SK-N-SH (cell line): ENCODE results near the gene HRH1.

Experiments used
- CHD2 ChIP-seq: fragments of 150-350 bp; IDR thresholded peaks from 2 replicates; pipeline ENCODE4 v1.6.1; 2018; ENCODE audit warnings: low read length; ENCODE audit not compliant: partially characterized antibody
- ELF1 ChIP-seq: IDR thresholded peaks from 2 replicates; pipeline ENCODE4 v1.4.0; 2012
- EP300 ChIP-seq, 2 experiments: IDR thresholded peaks; 2 replicates each; pipeline versions ENCODE4 v1.4.0 to v1.6.1; 2012; ENCODE audit warnings: borderline replicate concordance in 1 of 2, low read depth in 1 of 2, low read length in 1 of 2
- EZH2phosphoT487 ChIP-seq: fragments of 200-600 bp; sonication (generic); IDR thresholded peaks from 2 replicates; pipeline ENCODE4 v1.6.1; 2017; ENCODE audit warnings: low read depth, mixed run types, mild to moderate bottlenecking, antibody characterized with exemption, moderate library complexity, borderline replicate concordance
- FOXJ3 ChIP-seq: sonication (generic); formaldehyde crosslinking; IDR thresholded peaks from 2 replicates; pipeline ENCODE4 v1.5.1; 2020; ENCODE audit warnings: mild to moderate bottlenecking, missing genetic modification reagents
- POLR2AphosphoS5 ChIP-seq: IDR thresholded peaks from 2 replicates; pipeline ENCODE4 v1.6.1; 2012; ENCODE audit warnings: low read depth, low read length
- TAF1 ChIP-seq: IDR thresholded peaks from 2 replicates; pipeline ENCODE4 v1.6.1; 2012; ENCODE audit warnings: low read depth, mild to moderate bottlenecking, low read length, moderate library complexity, borderline replicate concordance
- TEAD4 ChIP-seq: IDR thresholded peaks from 2 replicates; pipeline ENCODE4 v1.4.0; 2012; ENCODE audit warnings: mild to moderate bottlenecking, borderline replicate concordance; ENCODE audit not compliant: insufficient read depth
- TF ChIP-seq, protein P1 (sequence below): fragments of 200-600 bp; sonication (generic); IDR thresholded peaks from 2 replicates; pipeline ENCODE4 v1.6.1; 2017; ENCODE audit warnings: antibody characterized with exemption, mild to moderate bottlenecking, moderate library complexity
- TF ChIP-seq, protein P2 (sequence below): fragments of 150-350 bp; IDR thresholded peaks from 2 replicates; pipeline ENCODE4 v1.6.1; 2017; ENCODE audit warnings: antibody characterized with exemption, low read length, low read depth, borderline replicate concordance

- TF ChIP-seq, protein P1, sequence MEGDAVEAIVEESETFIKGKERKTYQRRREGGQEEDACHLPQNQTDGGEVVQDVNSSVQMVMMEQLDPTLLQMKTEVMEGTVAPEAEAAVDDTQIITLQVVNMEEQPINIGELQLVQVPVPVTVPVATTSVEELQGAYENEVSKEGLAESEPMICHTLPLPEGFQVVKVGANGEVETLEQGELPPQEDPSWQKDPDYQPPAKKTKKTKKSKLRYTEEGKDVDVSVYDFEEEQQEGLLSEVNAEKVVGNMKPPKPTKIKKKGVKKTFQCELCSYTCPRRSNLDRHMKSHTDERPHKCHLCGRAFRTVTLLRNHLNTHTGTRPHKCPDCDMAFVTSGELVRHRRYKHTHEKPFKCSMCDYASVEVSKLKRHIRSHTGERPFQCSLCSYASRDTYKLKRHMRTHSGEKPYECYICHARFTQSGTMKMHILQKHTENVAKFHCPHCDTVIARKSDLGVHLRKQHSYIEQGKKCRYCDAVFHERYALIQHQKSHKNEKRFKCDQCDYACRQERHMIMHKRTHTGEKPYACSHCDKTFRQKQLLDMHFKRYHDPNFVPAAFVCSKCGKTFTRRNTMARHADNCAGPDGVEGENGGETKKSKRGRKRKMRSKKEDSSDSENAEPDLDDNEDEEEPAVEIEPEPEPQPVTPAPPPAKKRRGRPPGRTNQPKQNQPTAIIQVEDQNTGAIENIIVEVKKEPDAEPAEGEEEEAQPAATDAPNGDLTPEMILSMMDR: no peak
- TF ChIP-seq EZH2phosphoT487: no peak
- TF ChIP-seq TEAD4: no peak
- TF ChIP-seq EP300 (IDR thresholded peaks at IDR 0.05; ENCODE audit: borderline replicate concordance in 1 of 2, low read depth in 1 of 2, low read length in 1 of 2): no peak
- no peak for TF ChIP-seq POLR2AphosphoS5
- TF ChIP-seq ELF1: no peak
- TF ChIP-seq TAF1: no peak
- TF ChIP-seq, protein P2, sequence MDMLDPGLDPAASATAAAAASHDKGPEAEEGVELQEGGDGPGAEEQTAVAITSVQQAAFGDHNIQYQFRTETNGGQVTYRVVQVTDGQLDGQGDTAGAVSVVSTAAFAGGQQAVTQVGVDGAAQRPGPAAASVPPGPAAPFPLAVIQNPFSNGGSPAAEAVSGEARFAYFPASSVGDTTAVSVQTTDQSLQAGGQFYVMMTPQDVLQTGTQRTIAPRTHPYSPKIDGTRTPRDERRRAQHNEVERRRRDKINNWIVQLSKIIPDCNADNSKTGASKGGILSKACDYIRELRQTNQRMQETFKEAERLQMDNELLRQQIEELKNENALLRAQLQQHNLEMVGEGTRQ: no peak
- TF ChIP-seq FOXJ3 (CRISPR knock-in tag): no peak
- TF ChIP-seq CHD2: no peak
These were observed 91.8 kb downstream of the HRH1 start for GRCh38 chr3:11245827-11246662.
